Measurements from ENCODE around the gene CAB39L.

CAB39L gene

DNA sequence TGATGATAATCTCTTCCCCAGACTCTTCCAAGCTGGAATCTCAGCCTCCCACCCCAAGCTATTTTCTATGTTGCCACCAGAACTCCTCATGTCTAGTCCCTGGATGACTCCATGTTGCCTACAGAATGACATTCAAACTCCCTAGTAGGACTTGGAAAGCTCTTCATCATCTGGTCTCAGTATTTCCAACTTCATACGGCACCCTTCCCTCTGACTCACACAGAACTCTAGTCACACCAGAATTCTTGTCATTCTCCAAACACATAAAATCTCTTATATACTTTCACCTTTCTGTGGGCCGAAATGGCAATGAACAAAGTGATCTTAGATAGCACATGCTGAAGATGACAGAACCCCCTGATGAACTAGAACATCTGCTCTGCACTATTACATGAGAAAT, 86.2 kb downstream of the CAB39L start:
- Mint-ChIP-seq H3K4me1 (ENCODE audit: low read depth) (no peaks in the 10 kb centered on the region), H3K9me3 (ENCODE audit: low read depth) (peaks cover 5% of the 10 kb centered on the region), H3K36me3 (peaks cover 27% of the 10 kb centered on the region), H3K4me3 (no peak overlapping the region), H3K27ac (no peak overlapping the region), H3K27me3 (no peaks in the 10 kb centered on the region)

DNA sequence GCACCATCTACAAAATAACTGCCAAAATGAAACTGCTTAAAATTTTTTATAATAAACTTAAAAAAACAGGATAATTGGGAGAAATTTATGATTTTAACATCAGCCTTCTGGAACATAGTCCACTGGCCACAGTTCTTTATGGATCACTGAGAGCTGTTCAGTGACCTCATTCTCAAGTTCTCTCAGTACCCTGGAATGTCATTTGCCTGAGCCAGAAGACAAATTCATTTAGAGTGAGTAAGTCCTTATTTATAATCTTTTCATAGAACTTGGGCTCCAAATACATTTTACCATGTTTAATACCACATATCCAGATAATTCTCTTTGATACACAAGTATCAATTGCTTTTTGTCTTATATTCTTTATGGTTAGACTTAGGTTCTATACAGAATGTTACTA, 87.6 kb downstream of the CAB39L start:
- peaks cover 21% of the 10 kb centered on the region for H3K36me3 Mint-ChIP-seq
- no peak overlapping the region for H3K27ac Mint-ChIP-seq
- H3K4me1 Mint-ChIP-seq (ENCODE audit: low read depth): no peaks in the 10 kb centered on the region
- no peak overlapping the region for H3K4me3 Mint-ChIP-seq
- H3K27me3 Mint-ChIP-seq: no peaks in the 10 kb centered on the region
- H3K9me3 Mint-ChIP-seq (ENCODE audit: low read depth): peaks cover 5% of the 10 kb centered on the region

DNA sequence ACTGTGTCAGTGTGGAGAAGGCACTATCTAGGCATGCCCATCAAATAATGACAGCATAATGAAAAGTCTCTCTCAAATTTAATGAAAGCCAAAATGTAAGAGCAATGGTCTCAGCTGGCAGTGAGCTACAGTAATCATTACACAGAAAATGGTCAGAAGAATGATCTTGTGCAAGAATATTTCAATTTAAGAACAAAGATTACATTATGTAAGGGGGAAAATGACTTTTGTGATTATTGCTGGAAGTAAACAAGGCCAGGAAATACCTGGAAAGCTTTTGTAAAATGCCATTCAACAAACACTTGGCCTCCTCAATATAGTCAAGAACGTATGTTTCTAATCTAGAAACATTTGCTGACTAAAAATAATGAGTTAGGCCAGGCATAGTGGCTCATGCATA, 89.1 kb downstream of the CAB39L start:
- peaks cover 5% of the 10 kb centered on the region for H3K9me3 Mint-ChIP-seq (ENCODE audit: low read depth)
- H3K4me1 Mint-ChIP-seq (ENCODE audit: low read depth): no peaks in the 10 kb centered on the region
- no peaks in the 10 kb centered on the region for H3K27me3 Mint-ChIP-seq
- peaks cover 22% of the 10 kb centered on the region for H3K36me3 Mint-ChIP-seq
- no peak overlapping the region for H3K4me3 Mint-ChIP-seq
- H3K27ac Mint-ChIP-seq: no peak overlapping the region

GRCh38 chr13:49353908-49354307, 90.0 kb downstream of the CAB39L start:
- Mint-ChIP-seq H3K4me1 (ENCODE audit: low read depth) (no peaks in the 10 kb centered on the region), H3K9me3 (ENCODE audit: low read depth) (peaks cover 5% of the 10 kb centered on the region), H3K4me3 (no peak overlapping the region), H3K27me3 (no peaks in the 10 kb centered on the region), H3K27ac (no peak overlapping the region), H3K36me3 (peaks cover 20% of the 10 kb centered on the region)

- H3K4me1 Mint-ChIP-seq (ENCODE audit: low read depth): no peaks in the 10 kb centered on the region
- H3K36me3 Mint-ChIP-seq: peaks cover 22% of the 10 kb centered on the region
- H3K27me3 Mint-ChIP-seq: no peaks in the 10 kb centered on the region
- peaks cover 5% of the 10 kb centered on the region for H3K9me3 Mint-ChIP-seq (ENCODE audit: low read depth)
- no peak overlapping the region for H3K27ac Mint-ChIP-seq
- H3K4me3 Mint-ChIP-seq: no peak overlapping the region
Measured at GRCh38 chr13:49351871-49352270, 92.0 kb downstream of the CAB39L start.

- H3K27ac Mint-ChIP-seq: no peak overlapping the region
- no peak overlapping the region for H3K4me3 Mint-ChIP-seq
- H3K9me3 Mint-ChIP-seq (ENCODE audit: low read depth): no peaks in the 10 kb centered on the region
- peaks cover 2% of the 10 kb centered on the region for H3K4me1 Mint-ChIP-seq (ENCODE audit: low read depth)
- H3K36me3 Mint-ChIP-seq: peaks cover 16% of the 10 kb centered on the region
- H3K27me3 Mint-ChIP-seq: no peaks in the 10 kb centered on the region
Measured at GRCh38 chr13:49348751-49349150, 95.1 kb downstream of the CAB39L start.

- H3K27ac Mint-ChIP-seq: no peak overlapping the region
- peaks cover 13% of the 10 kb centered on the region for H3K36me3 Mint-ChIP-seq
- no peaks in the 10 kb centered on the region for H3K27me3 Mint-ChIP-seq
- no peaks in the 10 kb centered on the region for H3K9me3 Mint-ChIP-seq (ENCODE audit: low read depth)
- peaks cover 2% of the 10 kb centered on the region for H3K4me1 Mint-ChIP-seq (ENCODE audit: low read depth)
- H3K4me3 Mint-ChIP-seq: no peak overlapping the region
Measured at GRCh38 chr13:49347650-49348385, 96.0 kb downstream of the CAB39L start.

DNA sequence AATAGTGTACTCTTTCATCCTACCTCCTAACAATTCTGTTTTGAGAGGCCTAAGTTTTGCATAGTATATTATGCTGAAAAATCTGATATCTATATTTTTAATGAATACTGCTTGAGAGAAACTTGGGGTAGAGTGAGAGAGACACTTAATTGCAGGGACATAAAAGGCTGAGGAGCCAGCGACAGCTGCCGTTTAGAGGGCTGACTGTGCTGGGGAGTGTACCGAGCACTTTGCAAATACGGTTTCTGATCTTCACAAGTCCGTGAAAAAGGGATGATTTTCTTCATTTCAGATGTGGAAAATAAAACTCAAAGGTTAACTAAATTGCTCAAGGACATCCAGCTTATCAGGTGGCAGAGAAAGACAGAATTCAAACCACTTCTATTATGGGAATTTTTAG, 97.4 kb downstream of the CAB39L start:
- Mint-ChIP-seq H3K36me3 (peaks cover 15% of the 10 kb centered on the region), H3K27ac (no peak overlapping the region)

DNA sequence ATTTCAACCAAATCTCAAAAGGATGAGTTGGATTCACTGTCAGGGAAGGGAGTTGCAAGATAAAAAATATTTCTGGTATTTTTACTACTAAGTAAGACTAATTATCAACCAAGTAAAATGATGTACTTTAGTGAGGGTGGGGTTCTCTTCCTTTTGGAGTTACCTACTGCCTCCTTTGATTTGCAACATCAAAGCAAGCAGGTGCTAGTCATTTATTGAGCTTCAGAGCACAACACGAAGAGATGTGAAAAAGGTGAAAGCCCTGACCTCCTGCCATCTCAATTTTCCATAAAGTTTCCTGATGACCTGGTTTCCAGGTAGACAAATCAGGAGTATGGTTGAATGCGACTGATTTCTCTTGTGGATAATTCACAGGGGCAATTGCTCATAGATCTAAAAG, 100.1 kb downstream of the CAB39L start:
- peaks cover 2% of the 10 kb centered on the region for H3K4me1 Mint-ChIP-seq (ENCODE audit: low read depth)
- no peak overlapping the region for H3K27ac Mint-ChIP-seq
- peaks cover 11% of the 10 kb centered on the region for H3K36me3 Mint-ChIP-seq

More for the DNA sequence above, 97.4 kb downstream of the CAB39L start:
- H3K4me3 Mint-ChIP-seq: no peak overlapping the region
- no peaks in the 10 kb centered on the region for H3K27me3 Mint-ChIP-seq
- H3K9me3 Mint-ChIP-seq (ENCODE audit: low read depth): no peaks in the 10 kb centered on the region
- H3K4me1 Mint-ChIP-seq (ENCODE audit: low read depth): peaks cover 2% of the 10 kb centered on the region

GRCh38 chr13:49343255-49343654, 100.6 kb downstream of the CAB39L start:
- H3K4me3 Mint-ChIP-seq: no peak overlapping the region
- no peaks in the 10 kb centered on the region for H3K27me3 Mint-ChIP-seq
- peaks cover 2% of the 10 kb centered on the region for H3K4me1 Mint-ChIP-seq (ENCODE audit: low read depth)
- no peak overlapping the region for H3K27ac Mint-ChIP-seq
- H3K36me3 Mint-ChIP-seq: peaks cover 9% of the 10 kb centered on the region
- H3K9me3 Mint-ChIP-seq (ENCODE audit: low read depth): no peaks in the 10 kb centered on the region

More for the DNA sequence above, 100.1 kb downstream of the CAB39L start:
- H3K4me3 Mint-ChIP-seq: no peak overlapping the region
- H3K9me3 Mint-ChIP-seq (ENCODE audit: low read depth): no peaks in the 10 kb centered on the region
- no peaks in the 10 kb centered on the region for H3K27me3 Mint-ChIP-seq

- H3K9me3 Mint-ChIP-seq (ENCODE audit: low read depth): no peaks in the 10 kb centered on the region
- H3K4me1 Mint-ChIP-seq (ENCODE audit: low read depth): peaks cover 2% of the 10 kb centered on the region
Measured at GRCh38 chr13:49342454-49342853, 101.4 kb downstream of the CAB39L start.

DNA sequence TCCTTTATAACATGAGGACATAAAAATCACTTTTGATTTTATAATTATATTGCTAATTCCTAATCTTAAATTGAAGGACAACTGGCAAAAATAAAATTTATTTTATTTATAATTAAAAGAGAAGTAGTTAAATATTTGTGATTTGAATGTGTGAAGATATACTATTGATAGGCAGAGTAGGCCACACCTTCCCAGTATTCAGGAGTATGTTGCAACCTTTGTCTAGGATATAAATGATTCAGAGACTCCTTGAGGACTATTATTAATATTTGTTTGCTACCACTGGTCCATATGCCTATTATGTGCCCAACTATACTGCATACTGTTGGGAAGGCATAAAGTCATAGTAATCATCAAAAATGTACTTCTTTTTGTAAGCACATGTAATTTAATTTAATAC, 101.9 kb downstream of the CAB39L start:
- Mint-ChIP-seq H3K4me1 (ENCODE audit: low read depth) (peaks cover 2% of the 10 kb centered on the region), H3K4me3 (no peak overlapping the region), H3K9me3 (ENCODE audit: low read depth) (no peaks in the 10 kb centered on the region), H3K27ac (no peak overlapping the region), H3K36me3 (peaks cover 5% of the 10 kb centered on the region), H3K27me3 (no peaks in the 10 kb centered on the region)

More at GRCh38 chr13:49342454-49342853, 101.4 kb downstream of the CAB39L start:
- H3K27me3 Mint-ChIP-seq: no peaks in the 10 kb centered on the region
- H3K27ac Mint-ChIP-seq: no peak overlapping the region
- peaks cover 5% of the 10 kb centered on the region for H3K36me3 Mint-ChIP-seq
- H3K4me3 Mint-ChIP-seq: no peak overlapping the region

GRCh38 chr13:49341517-49341916, 102.3 kb downstream of the CAB39L start:
- no peaks in the 10 kb centered on the region for H3K9me3 Mint-ChIP-seq (ENCODE audit: low read depth)
- no peaks in the 10 kb centered on the region for H3K27me3 Mint-ChIP-seq

GRCh38 chr13:49340161-49340560, 103.7 kb downstream of the CAB39L start:
- no peaks in the 10 kb centered on the region for H3K9me3 Mint-ChIP-seq (ENCODE audit: low read depth)
- peaks cover 10% of the 10 kb centered on the region for H3K36me3 Mint-ChIP-seq
- H3K4me1 Mint-ChIP-seq (ENCODE audit: low read depth): peaks cover 2% of the 10 kb centered on the region
- no peak overlapping the region for H3K27ac Mint-ChIP-seq
- no peaks in the 10 kb centered on the region for H3K27me3 Mint-ChIP-seq
- H3K4me3 Mint-ChIP-seq: no peak overlapping the region

More at GRCh38 chr13:49341517-49341916, 102.3 kb downstream of the CAB39L start:
- Mint-ChIP-seq H3K27ac (no peak overlapping the region), H3K4me3 (no peak overlapping the region), H3K36me3 (peaks cover 8% of the 10 kb centered on the region), H3K4me1 (ENCODE audit: low read depth) (peaks cover 2% of the 10 kb centered on the region)

DNA sequence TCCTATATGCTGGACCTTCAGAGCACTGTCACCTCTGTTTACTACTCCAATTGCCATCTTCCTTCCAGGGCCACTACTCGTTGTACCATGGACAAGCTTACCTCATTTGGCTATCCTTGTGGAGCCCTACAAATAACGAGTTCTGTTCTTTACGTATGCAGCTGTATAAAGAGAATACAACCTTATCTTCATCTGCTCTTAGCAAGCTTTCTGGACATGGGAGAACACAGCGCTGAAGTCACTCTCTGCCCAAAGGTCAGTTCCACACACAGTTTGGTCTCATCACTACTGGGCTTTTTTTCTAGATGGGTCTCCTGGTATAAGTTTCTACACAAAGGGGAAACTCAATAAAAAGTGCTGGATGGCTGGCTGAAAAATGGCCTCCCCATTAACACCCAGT, 107.2 kb downstream of the CAB39L start:
- Mint-ChIP-seq H3K27me3 (no peaks in the 10 kb centered on the region), H3K27ac (no peak overlapping the region), H3K4me1 (ENCODE audit: low read depth) (no peaks in the 10 kb centered on the region), H3K36me3 (peaks cover 11% of the 10 kb centered on the region), H3K4me3 (no peak overlapping the region), H3K9me3 (ENCODE audit: low read depth) (no peaks in the 10 kb centered on the region)

DNA sequence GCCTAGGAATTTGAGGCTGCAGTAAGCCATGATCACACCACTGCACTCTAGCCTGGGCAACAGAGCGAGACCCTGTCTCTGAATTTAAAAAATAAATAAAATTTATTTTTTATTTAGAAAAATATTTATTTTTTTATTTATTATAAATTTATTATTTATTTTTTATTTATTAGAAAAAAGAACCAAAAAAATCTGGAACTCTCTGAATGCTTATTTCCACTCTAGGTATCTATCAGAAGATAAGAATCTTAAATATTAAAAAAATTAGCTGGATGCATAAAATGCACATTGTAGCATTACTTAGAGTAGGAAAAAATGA, 113.4 kb downstream of the CAB39L start:
- no peak overlapping the region for H3K4me3 Mint-ChIP-seq
- H3K4me1 Mint-ChIP-seq (ENCODE audit: low read depth): no peaks in the 10 kb centered on the region
- H3K27ac Mint-ChIP-seq: no peak overlapping the region
- H3K9me3 Mint-ChIP-seq (ENCODE audit: low read depth): no peaks in the 10 kb centered on the region
- H3K27me3 Mint-ChIP-seq: no peaks in the 10 kb centered on the region
- peaks cover 6% of the 10 kb centered on the region for H3K36me3 Mint-ChIP-seq

Data from activated naive CD8-positive, alpha-beta T cell (primary cell).